ENCODE data around the gene NEU2. TPM values are rescaled to one million over a fixed set of nuclear protein-coding genes. Genes with fewer than 3 reads are reported as not detected.
A peak's percentile ranks its signal among the peaks of the same experiment; 100 is the strongest.

The NEU2 gene
- total and polyA plus RNA-seq, 2 of the 13 experiments (the other 11 are each of a cell fraction or from before 2014, with no cell fraction given) = not detected

- TF ChIP-seq, protein P1, sequence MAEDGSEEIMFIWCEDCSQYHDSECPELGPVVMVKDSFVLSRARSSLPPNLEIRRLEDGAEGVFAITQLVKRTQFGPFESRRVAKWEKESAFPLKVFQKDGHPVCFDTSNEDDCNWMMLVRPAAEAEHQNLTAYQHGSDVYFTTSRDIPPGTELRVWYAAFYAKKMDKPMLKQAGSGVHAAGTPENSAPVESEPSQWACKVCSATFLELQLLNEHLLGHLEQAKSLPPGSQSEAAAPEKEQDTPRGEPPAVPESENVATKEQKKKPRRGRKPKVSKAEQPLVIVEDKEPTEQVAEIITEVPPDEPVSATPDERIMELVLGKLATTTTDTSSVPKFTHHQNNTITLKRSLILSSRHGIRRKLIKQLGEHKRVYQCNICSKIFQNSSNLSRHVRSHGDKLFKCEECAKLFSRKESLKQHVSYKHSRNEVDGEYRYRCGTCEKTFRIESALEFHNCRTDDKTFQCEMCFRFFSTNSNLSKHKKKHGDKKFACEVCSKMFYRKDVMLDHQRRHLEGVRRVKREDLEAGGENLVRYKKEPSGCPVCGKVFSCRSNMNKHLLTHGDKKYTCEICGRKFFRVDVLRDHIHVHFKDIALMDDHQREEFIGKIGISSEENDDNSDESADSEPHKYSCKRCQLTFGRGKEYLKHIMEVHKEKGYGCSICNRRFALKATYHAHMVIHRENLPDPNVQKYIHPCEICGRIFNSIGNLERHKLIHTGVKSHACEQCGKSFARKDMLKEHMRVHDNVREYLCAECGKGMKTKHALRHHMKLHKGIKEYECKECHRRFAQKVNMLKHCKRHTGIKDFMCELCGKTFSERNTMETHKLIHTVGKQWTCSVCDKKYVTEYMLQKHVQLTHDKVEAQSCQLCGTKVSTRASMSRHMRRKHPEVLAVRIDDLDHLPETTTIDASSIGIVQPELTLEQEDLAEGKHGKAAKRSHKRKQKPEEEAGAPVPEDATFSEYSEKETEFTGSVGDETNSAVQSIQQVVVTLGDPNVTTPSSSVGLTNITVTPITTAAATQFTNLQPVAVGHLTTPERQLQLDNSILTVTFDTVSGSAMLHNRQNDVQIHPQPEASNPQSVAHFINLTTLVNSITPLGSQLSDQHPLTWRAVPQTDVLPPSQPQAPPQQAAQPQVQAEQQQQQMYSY (CRISPR knock-in tag; IDR thresholded peaks at IDR 0.05) = no peak
- TF ChIP-seq THRA (CRISPR knock-in tag; IDR thresholded peaks at IDR 0.05; ENCODE audit: borderline replicate concordance) (0 out of 2 replicates have a peak, but pooled peaks have one; percentile 24), ETV5 (CRISPR knock-in tag; IDR thresholded peaks at IDR 0.05; ENCODE audit: borderline replicate concordance) (peak; percentile 73), KLF6 (CRISPR knock-in tag; IDR thresholded peaks at IDR 0.05) (0 out of 2 replicates have a peak, but pooled peaks have one; percentile 28), ARID2 (CRISPR knock-in tag; IDR thresholded peaks at IDR 0.05; ENCODE audit: borderline replicate concordance) (no peak), NFYB (CRISPR knock-in tag; IDR thresholded peaks at IDR 0.05) (no peak), MIXL1 (CRISPR knock-in tag; IDR thresholded peaks at IDR 0.05) (no peak), ZNF841 (CRISPR knock-in tag; IDR thresholded peaks at IDR 0.05; ENCODE audit: borderline replicate concordance) (no peak), IRF1 (CRISPR knock-in tag; IDR thresholded peaks at IDR 0.05; ENCODE audit: low read depth) (no peak), ZNF496 (CRISPR knock-in tag; IDR thresholded peaks at IDR 0.05; ENCODE audit: insufficient replicate concordance) (no peak), MXD4 (CRISPR knock-in tag; IDR thresholded peaks at IDR 0.05) (peak; percentile 82; the same call in 1 of the 2 replicates), MAZ (IDR thresholded peaks at IDR 0.05; ENCODE audit: borderline replicate concordance, low read depth, low read length) (no peak), MAZ (CRISPR knock-in tag; IDR thresholded peaks at IDR 0.05; ENCODE audit: low read depth) (0 out of 2 replicates have a peak, but pooled peaks have one; percentile 16), ZNF549 (CRISPR knock-in tag; IDR thresholded peaks at IDR 0.05) (no peak), SKIL (CRISPR knock-in tag; IDR thresholded peaks at IDR 0.05; ENCODE audit: borderline replicate concordance) (0 out of 2 replicates have a peak, but pooled peaks have one; percentile 55)
- TF ChIP-seq, protein P2, sequence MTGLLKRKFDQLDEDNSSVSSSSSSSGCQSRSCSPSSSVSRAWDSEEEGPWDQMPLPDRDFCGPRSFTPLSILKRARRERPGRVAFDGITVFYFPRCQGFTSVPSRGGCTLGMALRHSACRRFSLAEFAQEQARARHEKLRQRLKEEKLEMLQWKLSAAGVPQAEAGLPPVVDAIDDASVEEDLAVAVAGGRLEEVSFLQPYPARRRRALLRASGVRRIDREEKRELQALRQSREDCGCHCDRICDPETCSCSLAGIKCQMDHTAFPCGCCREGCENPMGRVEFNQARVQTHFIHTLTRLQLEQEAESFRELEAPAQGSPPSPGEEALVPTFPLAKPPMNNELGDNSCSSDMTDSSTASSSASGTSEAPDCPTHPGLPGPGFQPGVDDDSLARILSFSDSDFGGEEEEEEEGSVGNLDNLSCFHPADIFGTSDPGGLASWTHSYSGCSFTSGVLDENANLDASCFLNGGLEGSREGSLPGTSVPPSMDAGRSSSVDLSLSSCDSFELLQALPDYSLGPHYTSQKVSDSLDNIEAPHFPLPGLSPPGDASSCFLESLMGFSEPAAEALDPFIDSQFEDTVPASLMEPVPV (CRISPR knock-in tag; IDR thresholded peaks at IDR 0.05) = no peak; the same call in 1 of the 2 replicates
Observed at GRCh38 chr2:233059797-233060500, 27.5 kb downstream of the NEU2 start, which contains the start of gene INPP5D (continued).

Data from HepG2 (cell line).